ENCODE results near the gene CFAP300.

CFAP300 gene

GRCh38 chr11:102007567-102008437 lies 39.4 kb upstream of the CFAP300 start:
- H3K27ac ChIP-seq: no peak overlapping the region
- no peak overlapping the region for H3K4me3 ChIP-seq (ENCODE audit: low read depth, low read length)
- H3K36me3 ChIP-seq: no peaks in the 10 kb centered on the region
- no peak for DNase-seq
- H3K27me3 ChIP-seq (ENCODE audit: insufficient read depth, low read depth, severe bottlenecking): no peaks in the 10 kb centered on the region
- H3K9me3 ChIP-seq (ENCODE audit: severe bottlenecking): no peaks in the 10 kb centered on the region
- no peak for TF ChIP-seq CTCF (IDR thresholded peaks at IDR 0.05; ENCODE audit: low read depth, low read length)

GRCh38 chr11:102010776-102011494 lies 36.3 kb upstream of the CFAP300 start:
- no peak overlapping the region for H3K4me3 ChIP-seq (ENCODE audit: low read depth, low read length)
- no peaks in the 10 kb centered on the region for H3K36me3 ChIP-seq
- no peaks in the 10 kb centered on the region for H3K27me3 ChIP-seq (ENCODE audit: insufficient read depth, low read depth, severe bottlenecking)
- no peak for TF ChIP-seq CTCF (IDR thresholded peaks at IDR 0.05; ENCODE audit: low read depth, low read length)
- peak; percentile 7 for DNase-seq
- no peak overlapping the region for H3K27ac ChIP-seq
- no peaks in the 10 kb centered on the region for H3K9me3 ChIP-seq (ENCODE audit: severe bottlenecking)

GRCh38 chr11:102012946-102013345 lies 34.3 kb upstream of the CFAP300 start:
- no peak for DNase-seq
- TF ChIP-seq CTCF (IDR thresholded peaks at IDR 0.05; ENCODE audit: low read depth, low read length): no peak
- Histone ChIP-seq H3K27me3 (ENCODE audit: insufficient read depth, low read depth, severe bottlenecking) (no peaks in the 10 kb centered on the region), H3K36me3 (no peaks in the 10 kb centered on the region), H3K27ac (no peak overlapping the region), H3K4me3 (ENCODE audit: low read depth, low read length) (no peak overlapping the region), H3K9me3 (ENCODE audit: severe bottlenecking) (no peaks in the 10 kb centered on the region)

GRCh38 chr11:102014756-102015155 lies 32.5 kb upstream of the CFAP300 start:
- no peaks in the 10 kb centered on the region for H3K36me3 ChIP-seq
- no peak overlapping the region for H3K4me3 ChIP-seq (ENCODE audit: low read depth, low read length)
- H3K27ac ChIP-seq: no peak overlapping the region
- DNase-seq: no peak
- no peak for TF ChIP-seq CTCF (IDR thresholded peaks at IDR 0.05; ENCODE audit: low read depth, low read length)
- no peaks in the 10 kb centered on the region for H3K27me3 ChIP-seq (ENCODE audit: insufficient read depth, low read depth, severe bottlenecking)
- H3K9me3 ChIP-seq (ENCODE audit: severe bottlenecking): no peaks in the 10 kb centered on the region

- TF ChIP-seq CTCF (IDR thresholded peaks at IDR 0.05; ENCODE audit: low read depth, low read length): no peak
- no peak overlapping the region for H3K4me3 ChIP-seq (ENCODE audit: low read depth, low read length)
- no peaks in the 10 kb centered on the region for H3K36me3 ChIP-seq
- no peak overlapping the region for H3K27ac ChIP-seq
- no peak for DNase-seq
- no peaks in the 10 kb centered on the region for H3K9me3 ChIP-seq (ENCODE audit: severe bottlenecking)
- H3K27me3 ChIP-seq (ENCODE audit: insufficient read depth, low read depth, severe bottlenecking): no peaks in the 10 kb centered on the region
Observed at GRCh38 chr11:102017026-102017425, 30.2 kb upstream of the CFAP300 start.
